Posterior cingulate gyrus (tissue), 11 donors: ENCODE measurements around the gene QSOX2.
A peak's percentile ranks its signal among the peaks of the same experiment; 100 is the strongest.

ENCODE experiments used
- DNase-seq, 10 donors: peaks; one replicate each; pipeline versions ENCODE4 v3.0.0 to v3.0.0-alpha.2; 2020 to 2021; ENCODE audit warnings: mixed read lengths in 3 of 10
- intact Hi-C: fragments of 100-400 bp; cut with DNase I; formaldehyde crosslinking; loops from one replicate; pipeline ENCODE4 v1.15.1; 2023

QSOX2 gene

DNA sequence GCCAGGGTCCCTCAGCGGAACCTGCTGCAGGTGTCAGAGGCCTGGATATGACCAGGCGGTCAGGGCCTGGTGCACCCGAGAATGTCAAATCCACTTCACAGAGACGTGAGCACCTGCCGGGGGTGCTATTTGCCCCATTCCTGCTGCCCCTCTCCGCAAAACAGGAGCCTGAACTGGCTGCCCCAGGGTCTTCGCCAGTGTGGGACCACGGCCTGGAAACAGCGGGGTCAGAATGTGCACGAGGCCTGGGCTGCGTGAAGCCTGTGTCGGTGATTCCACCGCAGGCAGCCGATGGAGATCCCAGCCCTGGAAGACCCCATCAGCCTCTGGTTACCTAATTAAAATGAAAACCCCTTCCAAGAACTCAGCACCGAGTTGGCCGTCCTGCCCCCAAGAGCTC is 85.8 kb downstream of the QSOX2 start:
- intact Hi-C loops, result no loop called here
- DNase-seq, result peak in 2 of 10 donors; percentile 50 to 67

DNA sequence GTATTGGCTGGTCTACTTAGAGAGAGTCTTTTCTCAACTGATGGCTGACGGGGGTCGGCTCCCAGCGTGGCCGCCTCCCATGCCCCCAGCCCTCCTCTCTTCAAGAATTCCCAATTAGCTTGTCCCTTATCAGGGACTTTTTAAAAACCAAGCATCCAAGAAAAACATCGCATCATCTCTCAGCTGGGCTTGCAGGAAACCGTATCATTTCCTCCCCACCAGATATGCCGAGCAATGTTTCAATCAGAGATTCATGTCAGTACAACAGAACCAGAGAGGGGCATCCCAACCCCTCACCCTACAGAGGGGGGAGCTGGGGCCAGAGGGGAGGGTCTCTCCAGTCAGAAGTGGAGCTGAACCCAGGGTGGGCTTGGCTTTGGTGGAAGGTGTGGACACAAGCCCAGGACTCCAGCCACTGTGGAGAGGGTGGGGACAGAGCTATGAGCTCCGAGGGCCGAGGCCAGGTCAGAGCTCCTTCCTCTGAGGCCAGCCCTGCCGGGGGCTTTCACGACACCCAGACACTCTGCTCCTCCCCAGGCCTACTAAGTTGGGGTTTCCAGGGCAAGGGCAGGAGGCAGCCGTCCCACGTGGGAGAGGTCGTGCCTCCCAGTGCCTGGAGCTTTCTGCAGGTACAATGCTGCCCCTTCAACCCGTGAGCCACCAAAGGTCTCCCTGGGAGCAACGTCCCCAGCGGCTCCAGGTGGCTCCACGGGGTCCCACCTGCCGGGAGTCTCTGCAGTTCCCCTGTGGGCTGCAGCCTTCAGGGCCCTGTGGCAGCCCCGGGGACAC is 87.9 kb downstream of the QSOX2 start:
- peak in 2 of 10 donors; percentile 46 to 57 for DNase-seq

More for the DNA sequence above, 87.9 kb downstream of the QSOX2 start:
- intact Hi-C loops, result no loop called here
